Measurements from ENCODE around the gene CST9. TPM values are rescaled to one million over a fixed set of nuclear protein-coding genes. Genes with fewer than 3 reads are reported as not detected.

The CST9 gene
- total RNA-seq, 1 donor from 2014 or later, result not detected

DNA sequence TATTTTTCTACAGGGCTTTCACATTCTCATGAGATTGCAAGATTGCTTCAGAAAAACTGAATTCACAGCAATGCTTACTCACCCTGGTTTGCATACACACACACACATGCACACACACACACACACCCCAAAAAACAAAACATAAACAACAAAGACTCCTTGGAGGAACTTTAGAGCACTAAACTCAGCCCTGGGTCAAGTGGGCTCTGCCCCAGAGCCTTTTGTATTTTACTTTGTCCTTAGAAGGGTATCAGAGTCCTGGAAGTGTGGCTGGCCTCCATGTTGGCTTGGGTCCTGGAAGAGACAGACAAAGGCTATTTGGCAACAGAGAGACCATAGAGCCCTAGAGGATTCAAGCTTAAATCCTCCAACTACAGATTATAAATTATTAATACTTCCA is 8.0 kb upstream of the CST9 start:
- TF ChIP-seq, protein P1, sequence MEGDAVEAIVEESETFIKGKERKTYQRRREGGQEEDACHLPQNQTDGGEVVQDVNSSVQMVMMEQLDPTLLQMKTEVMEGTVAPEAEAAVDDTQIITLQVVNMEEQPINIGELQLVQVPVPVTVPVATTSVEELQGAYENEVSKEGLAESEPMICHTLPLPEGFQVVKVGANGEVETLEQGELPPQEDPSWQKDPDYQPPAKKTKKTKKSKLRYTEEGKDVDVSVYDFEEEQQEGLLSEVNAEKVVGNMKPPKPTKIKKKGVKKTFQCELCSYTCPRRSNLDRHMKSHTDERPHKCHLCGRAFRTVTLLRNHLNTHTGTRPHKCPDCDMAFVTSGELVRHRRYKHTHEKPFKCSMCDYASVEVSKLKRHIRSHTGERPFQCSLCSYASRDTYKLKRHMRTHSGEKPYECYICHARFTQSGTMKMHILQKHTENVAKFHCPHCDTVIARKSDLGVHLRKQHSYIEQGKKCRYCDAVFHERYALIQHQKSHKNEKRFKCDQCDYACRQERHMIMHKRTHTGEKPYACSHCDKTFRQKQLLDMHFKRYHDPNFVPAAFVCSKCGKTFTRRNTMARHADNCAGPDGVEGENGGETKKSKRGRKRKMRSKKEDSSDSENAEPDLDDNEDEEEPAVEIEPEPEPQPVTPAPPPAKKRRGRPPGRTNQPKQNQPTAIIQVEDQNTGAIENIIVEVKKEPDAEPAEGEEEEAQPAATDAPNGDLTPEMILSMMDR (IDR thresholded peaks at IDR 0.05; ENCODE audit: unreplicated experiment), result no peak
- DNase-seq (ENCODE audit: low spot score in 2 of 2, unreplicated experiment in 2 of 2), result no peak
- Mint-ChIP-seq H3K4me3 (no peak overlapping the region), H3K27ac (no peak overlapping the region), H3K27me3 (ENCODE audit: low read depth) (peaks cover 16% of the 10 kb centered on the region), H3K4me1 (no peaks in the 10 kb centered on the region), H3K9me3 (peaks cover 9% of the 10 kb centered on the region), H3K36me3 (no peaks in the 10 kb centered on the region)

DNA sequence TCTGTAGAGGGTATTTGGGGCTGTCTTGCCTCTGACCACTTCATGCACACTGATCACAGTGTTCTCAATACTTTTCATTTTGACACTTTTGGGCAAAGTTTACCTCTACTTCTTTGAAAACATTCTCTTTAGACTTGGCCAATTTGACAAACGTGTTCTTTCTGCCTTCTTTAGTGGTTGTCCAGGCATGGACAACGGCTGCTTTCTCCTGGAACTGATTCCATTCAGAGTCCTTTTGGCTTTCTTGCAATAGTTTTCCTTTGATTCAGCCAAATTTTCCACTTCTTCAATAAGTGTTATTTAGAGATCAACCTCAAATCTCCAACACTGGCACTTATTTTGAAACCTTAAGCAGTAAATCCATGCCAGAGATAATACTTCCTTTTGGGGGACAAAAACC is 6.7 kb upstream of the CST9 start:
- peaks cover 7% of the 10 kb centered on the region for H3K27me3 Mint-ChIP-seq (ENCODE audit: low read depth)
- peaks cover 9% of the 10 kb centered on the region for H3K9me3 Mint-ChIP-seq
- H3K4me1 Mint-ChIP-seq, result no peaks in the 10 kb centered on the region

DNA sequence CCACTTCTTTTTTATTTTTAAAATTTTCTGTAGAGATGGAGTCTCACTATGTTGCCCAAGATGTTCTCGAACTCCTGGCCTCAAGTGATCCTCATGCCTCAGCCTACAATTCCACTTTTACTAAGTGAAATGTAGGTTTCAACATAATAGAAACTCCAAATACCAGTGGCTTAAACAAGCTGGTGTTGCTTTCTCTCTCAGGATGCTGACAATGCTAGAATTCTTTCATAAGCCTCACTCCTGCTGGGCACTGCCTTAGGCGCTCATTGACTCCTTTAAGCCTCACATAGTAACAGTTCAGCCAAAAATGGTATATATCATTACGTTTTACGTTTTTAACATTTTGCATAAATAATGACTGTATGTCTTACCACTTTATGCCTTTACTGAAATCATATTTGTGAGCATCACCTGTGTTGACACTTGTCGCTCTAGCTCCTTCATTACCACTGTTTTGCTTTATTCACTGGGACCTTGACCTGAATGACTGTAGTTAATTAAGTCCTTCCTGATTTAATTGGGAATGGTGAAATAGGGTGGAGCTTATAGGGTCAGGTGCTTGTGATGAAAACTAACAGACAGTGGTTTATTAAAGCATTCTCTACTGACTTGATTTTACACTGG is 3.9 kb upstream of the CST9 start:
- H3K4me3 Mint-ChIP-seq, result no peak overlapping the region
- DNase-seq (ENCODE audit: low spot score in 2 of 2, unreplicated experiment in 2 of 2), result no peak
- TF ChIP-seq, protein P1 (IDR thresholded peaks at IDR 0.05; ENCODE audit: unreplicated experiment), result no peak
- no peaks in the 10 kb centered on the region for H3K36me3 Mint-ChIP-seq
- no peak overlapping the region for H3K27ac Mint-ChIP-seq
- H3K27me3 Mint-ChIP-seq (ENCODE audit: low read depth), result peaks cover 5% of the 10 kb centered on the region
- H3K9me3 Mint-ChIP-seq, result no peaks in the 10 kb centered on the region
- H3K4me1 Mint-ChIP-seq, result no peaks in the 10 kb centered on the region

More for the DNA sequence above, 6.7 kb upstream of the CST9 start:
- TF ChIP-seq, protein P1 (IDR thresholded peaks at IDR 0.05; ENCODE audit: unreplicated experiment), result no peak
- Mint-ChIP-seq H3K4me3 (no peak overlapping the region), H3K36me3 (no peaks in the 10 kb centered on the region), H3K27ac (no peak overlapping the region)
- DNase-seq (ENCODE audit: low spot score in 2 of 2, unreplicated experiment in 2 of 2), result no peak

DNA sequence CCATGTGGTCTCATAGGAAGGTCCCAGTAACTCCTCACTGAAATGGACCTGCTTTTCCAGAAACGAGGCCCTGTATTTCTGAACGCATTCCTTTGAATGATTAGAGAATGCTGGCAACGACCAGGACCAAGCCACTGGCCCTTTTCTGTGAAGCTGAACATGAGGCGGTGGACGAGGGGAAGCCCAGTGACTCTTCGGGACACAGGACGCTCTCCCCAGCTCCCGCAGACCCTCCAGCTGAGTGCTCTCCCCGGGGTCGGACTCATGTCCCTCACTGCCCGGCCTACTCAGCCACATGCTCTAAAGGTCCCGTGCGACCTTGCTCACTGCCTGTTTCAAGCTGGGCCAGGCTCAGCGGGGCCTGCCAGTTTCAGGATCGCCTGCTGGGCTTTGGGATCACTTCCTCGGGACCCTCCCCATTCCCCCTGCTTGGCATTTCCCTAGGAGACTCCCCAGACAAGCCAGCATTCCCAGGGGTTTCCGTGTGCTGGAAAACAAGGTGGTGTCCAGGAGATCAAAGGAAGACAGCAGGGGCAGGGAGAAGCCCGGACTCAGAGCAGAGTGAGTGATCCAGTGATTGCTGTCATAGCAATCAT is 2.6 kb upstream of the CST9 start:
- no peaks in the 10 kb centered on the region for H3K4me1 Mint-ChIP-seq
- H3K27ac Mint-ChIP-seq, result no peak overlapping the region
- no peak for DNase-seq (ENCODE audit: low spot score in 2 of 2, unreplicated experiment in 2 of 2)
- no peaks in the 10 kb centered on the region for H3K36me3 Mint-ChIP-seq
- no peaks in the 10 kb centered on the region for H3K9me3 Mint-ChIP-seq
- no peak overlapping the region for H3K4me3 Mint-ChIP-seq
- TF ChIP-seq, protein P1 (IDR thresholded peaks at IDR 0.05; ENCODE audit: unreplicated experiment), result no peak
- H3K27me3 Mint-ChIP-seq (ENCODE audit: low read depth), result peaks cover 11% of the 10 kb centered on the region

DNA sequence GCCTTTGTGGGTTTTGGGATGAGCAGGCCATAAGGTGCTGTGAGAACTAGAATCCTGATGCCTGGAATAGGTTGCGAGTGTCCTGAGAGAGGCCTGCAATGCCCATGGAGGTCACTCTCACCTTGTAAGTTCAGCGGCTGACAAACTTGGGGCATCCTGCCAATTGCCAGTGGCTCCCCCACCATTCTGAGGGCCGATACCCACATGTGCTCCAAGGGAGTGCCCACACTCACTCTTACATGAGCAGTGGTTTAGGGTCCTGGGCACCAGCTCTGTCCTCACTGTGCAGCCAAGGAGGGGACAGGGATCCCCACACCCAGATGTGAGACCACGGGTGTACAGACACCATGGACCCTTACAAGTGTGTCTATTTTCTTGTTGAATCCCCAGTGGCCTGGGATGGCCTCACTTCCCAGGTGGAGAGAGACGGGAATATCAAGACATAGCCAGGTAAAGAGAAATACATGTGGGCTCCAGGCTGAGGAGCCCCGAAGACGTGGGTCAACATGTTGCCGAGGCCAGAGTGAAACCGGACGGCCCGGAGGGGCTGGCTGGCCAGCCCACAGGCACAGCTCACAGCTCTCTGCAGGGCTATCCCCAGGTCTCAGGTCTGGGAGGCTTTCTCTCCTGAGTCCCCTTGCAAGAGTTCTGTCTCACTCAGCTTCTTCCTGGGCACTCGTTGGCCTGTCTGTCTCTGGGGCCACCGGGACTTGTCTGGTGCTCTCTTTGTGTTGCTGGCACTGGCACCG is 2.0 kb upstream of the CST9 start:
- H3K9me3 Mint-ChIP-seq, result no peaks in the 10 kb centered on the region
- H3K36me3 Mint-ChIP-seq, result no peaks in the 10 kb centered on the region
- peaks cover 11% of the 10 kb centered on the region for H3K27me3 Mint-ChIP-seq (ENCODE audit: low read depth)
- DNase-seq (ENCODE audit: low spot score in 2 of 2, unreplicated experiment in 2 of 2), result no peak
- H3K27ac Mint-ChIP-seq, result no peak overlapping the region
- TF ChIP-seq, protein P1 (IDR thresholded peaks at IDR 0.05; ENCODE audit: unreplicated experiment), result no peak
- no peak overlapping the region for H3K4me3 Mint-ChIP-seq
- no peaks in the 10 kb centered on the region for H3K4me1 Mint-ChIP-seq
